NCI-H345 treated with DMSO at 0.1 percent for 48 hours (cell line): ENCODE measurements around the gene NECAB2.
"Not testable (repeated sequence)": the region's sequence is repeated elsewhere in the genome, so short reads cannot be mapped to it uniquely, and the experiment has no call there.

Source experiments
- DNase-seq: peaks from one replicate; lab custom pipeline; 2025; ENCODE audit not compliant: unreplicated experiment; lab: John Stamatoyannopoulos, UW

The NECAB2 gene

GRCh38 chr16:83935858-83936255, 32.2 kb upstream of the NECAB2 start:
- DNase-seq, result no peak

GRCh38 chr16:83936581-83937165, 31.4 kb upstream of the NECAB2 start:
- no peak for DNase-seq

- DNase-seq, result no peak
These were observed 30.8 kb upstream of the NECAB2 start for GRCh38 chr16:83937267-83937666.

DNA sequence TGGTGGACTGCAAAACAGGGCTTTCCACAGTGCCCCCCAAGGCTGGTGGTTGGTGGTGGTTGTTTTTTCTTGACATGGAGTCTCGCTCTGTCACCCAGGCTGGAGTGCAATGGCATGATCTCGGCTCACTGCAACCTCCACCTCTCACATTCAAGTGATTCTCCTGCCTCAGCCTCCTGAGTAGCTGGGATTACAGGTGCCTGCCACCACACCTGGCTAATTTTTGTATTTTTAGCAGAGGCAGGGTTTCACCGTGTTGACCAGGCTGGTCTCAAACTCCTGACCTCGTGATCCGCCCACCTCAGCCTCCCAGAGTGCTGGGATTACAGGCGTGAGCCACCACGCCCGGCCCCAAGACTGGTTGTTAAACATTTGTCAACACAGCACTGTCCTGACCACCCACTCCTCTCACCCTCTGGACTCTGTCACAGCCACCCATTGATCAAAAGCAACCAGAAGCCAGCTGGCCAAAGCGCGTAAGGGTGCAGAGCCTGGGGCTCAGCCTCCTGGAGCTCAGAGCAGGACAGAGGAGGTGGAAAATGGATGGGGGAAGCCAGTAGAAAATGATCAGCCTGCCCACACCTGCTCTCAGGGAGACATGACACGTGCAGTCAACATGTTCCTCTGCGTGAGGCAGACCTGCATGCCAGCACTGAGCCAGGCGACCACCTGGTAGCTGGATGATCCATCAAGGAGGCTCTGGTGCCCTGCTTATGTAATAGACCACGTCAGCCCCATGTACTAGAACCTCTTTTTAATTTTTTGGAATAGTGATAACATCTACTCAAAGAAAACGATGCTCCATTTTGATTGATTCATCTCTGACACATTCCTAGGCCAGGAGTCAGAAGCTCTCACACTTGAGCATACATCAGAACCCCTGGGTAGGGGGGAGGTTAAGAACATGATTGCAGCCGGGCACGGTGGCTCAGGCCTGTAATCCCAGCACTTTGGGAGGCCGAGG, 29.8 kb upstream of the NECAB2 start:
- no peak for DNase-seq

DNA sequence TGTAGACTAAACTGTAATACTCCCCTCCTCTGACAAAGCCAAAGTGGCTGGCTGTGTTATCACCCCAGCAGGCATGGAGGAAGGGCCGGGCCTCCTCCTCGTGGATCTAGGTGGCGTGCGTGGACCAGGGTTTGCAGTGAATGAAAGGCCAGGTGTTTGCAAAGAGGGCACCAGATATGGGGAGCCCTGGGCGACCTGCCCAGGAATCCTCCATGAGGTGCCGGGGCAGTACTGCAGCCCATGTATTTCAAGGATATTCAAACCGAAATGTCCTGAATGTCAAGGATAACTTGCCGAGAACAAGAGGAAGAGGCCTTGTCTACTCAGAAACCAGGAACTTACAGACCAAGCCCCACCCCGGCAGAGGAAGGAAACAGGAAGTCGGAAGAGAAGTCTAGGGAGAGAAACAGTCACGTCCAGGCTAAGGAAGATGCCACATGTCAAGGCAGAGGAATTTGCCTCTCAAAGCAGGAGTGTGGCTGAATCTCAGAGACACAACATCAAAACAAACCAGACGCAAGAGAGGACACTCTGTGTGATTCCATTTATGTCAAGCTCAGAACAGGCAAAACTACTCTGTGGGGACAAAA, 28.7 kb upstream of the NECAB2 start:
- no peak for DNase-seq

DNA sequence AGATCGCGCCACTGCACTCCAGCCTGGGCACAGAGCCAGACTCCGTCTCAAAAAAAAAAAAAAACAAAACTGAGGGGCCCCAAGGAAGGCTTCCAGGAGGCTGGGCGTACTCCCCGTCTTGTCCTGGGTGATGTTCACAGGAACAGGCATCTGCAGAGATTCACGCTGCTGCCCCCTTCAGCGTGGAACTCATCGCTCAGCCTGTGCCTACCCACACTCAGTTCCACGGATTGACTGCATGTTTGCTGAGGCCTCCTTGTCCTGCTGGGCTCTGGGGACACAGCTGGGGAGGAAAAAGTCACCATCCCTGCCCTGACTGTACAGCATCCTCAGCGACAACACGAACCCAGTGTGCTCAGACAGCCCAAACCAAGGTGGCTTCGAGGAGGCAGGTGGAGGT, 27.9 kb upstream of the NECAB2 start:
- DNase-seq, result no peak

GRCh38 chr16:83940630-83941378, 27.2 kb upstream of the NECAB2 start:
- no peak for DNase-seq

DNA sequence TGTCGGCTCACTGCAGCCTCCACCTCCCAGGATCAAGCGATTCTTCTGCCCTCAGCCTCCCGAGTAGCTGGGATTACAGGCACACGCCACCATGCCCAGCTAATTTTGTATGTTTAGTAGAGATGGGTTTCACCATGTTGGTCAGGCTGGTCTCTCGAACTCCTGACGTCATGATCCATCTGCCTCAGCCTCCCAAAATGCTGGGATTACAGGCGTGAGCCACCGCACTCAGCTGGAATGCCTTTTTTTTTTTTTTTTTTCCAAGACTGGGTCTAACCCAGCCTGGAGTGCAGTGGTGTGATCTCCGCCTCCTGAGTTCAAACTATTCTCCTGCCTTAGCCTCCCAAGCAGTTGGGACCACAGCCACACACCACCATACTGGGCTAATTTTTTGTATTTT, 26.5 kb upstream of the NECAB2 start:
- DNase-seq, result not testable (repeated sequence)

GRCh38 chr16:83942074-83942473, 26.0 kb upstream of the NECAB2 start:
- DNase-seq, result no peak

DNA sequence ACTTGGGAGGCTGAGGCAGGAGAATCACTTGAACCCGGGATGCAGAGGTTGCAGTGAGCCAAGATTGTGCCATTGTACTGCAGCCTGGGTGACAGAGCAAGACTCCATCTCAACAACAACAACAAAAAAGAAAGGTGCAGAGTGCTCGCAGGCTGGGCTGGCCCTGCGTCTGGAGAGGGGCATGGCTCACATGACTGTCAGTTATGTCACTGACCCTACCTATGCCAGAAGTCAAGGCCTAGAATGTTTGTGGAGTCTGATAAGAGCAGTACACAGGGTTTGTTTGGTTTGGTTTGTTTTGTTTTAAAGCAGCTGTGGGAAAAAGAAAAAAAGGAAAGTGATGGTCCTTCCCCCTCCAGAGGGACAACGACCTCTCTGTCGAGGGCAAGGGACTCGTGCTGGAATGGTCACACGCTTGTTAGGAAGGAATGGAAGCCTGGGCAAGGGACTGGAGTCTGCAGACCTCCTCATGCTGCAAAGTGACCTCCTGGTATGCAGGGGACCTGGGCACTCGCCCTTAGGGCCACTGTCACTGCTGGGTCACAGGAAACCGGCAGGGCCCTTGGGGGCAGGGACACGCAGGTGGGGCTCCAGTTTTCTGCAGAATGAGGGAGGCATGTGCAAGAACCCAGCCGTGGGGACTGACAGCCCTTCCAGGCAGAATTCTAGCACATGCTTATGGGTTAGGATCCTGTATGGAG, 25.1 kb upstream of the NECAB2 start:
- DNase-seq, result no peak

DNA sequence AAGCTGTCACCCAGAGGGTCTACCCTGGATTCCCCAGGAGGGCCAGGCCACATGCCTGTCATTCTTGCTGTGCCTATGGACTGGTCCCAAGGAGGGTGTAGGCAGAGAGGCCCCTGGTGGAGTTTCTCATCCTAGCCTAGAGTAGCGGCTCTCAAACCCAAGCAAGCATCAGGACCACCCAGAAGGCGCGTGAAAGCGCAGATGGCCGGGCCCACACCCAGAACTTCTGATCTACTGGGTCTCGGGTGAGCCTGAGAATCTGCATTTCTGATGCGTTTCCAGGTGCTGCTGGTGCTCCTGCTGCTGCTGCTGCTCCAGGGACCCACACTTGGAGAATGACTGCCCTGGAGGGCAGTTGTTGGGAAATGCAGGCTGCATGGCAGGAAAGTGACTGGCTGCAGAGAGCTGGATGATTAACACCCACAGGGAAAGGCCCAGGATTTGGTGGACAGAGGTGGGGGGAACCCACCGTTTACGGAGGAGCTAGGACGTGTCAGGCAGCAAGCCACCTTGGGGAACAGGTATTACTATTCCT, 24.5 kb upstream of the NECAB2 start:
- no peak for DNase-seq

DNA sequence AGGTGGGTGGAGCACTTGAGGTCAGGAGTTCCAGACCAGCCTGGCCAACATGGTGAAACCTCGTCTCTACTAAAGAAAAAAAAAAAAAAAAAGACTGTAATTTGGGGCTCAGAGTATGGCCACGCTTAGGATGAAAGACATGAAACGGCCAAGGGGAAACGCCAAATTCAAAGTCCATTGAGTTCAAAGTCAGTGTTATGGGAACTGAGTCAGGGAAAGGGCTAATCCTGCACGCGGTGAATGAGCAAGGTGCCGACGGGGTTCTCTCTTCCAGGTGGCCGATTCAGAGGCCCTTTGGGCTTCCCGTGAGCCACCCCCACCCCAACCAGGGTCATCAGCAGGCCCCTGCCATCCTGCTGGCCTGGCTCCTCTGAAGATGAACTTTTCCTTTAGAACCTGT, 22.5 kb upstream of the NECAB2 start:
- no peak for DNase-seq

- no peak for DNase-seq
These were observed 21.8 kb upstream of the NECAB2 start for GRCh38 chr16:83946154-83946780.

GRCh38 chr16:83946781-83947566, 21.1 kb upstream of the NECAB2 start:
- no peak for DNase-seq

GRCh38 chr16:83947642-83948234, 20.3 kb upstream of the NECAB2 start:
- no peak for DNase-seq

GRCh38 chr16:83948914-83949723, 18.9 kb upstream of the NECAB2 start:
- DNase-seq, result no peak

DNA sequence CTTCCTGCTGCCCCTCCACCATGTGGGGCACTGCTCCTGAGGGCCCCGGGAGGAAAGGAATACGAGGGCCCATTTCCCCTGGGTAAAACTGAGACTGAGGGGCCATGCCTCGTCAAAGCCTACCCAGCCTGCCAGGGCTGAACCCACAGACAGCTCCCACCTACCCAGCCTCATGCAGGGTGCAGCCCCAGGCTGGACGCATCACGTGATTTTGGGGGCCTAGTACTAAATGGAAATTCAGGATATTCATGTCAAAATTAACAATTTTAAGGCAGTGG, 18.4 kb upstream of the NECAB2 start:
- DNase-seq, result no peak

DNA sequence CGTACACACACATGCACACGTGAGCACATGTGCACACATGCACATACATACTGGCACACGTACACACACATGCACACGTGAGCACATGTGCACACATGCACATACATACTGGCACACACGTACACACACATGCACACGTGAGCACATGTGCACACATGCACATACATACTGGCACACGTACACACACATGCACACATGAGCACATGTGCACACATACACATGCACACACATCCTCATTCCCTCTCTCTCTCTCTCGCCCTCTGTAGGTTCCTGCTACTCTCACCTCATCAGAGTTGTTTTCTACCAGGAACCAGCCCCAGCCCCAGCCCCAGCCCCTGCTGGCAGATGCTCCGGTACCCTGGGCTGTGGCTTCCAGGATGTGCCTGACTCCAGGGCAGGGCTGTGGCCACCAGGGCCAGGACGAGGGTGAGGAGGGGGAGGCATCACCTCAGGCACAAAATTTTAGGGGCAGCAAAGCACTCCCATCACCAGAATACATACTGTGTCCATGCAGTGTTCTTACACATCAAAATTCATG, 17.1 kb upstream of the NECAB2 start:
- not testable (repeated sequence) for DNase-seq
